Stimulated activated CD4-positive, alpha-beta T cell treated with anti-CD3 and anti-CD28 coated beads, Interleukin-4, amount 100 ng/mL, for 1 hour (primary cell): Measurements from ENCODE around the gene LRRC71.

Experiments used
- DNase-seq: peaks from one replicate; pipeline ENCODE4 v3.0.0-alpha.2; 2020

LRRC71 gene

DNA sequence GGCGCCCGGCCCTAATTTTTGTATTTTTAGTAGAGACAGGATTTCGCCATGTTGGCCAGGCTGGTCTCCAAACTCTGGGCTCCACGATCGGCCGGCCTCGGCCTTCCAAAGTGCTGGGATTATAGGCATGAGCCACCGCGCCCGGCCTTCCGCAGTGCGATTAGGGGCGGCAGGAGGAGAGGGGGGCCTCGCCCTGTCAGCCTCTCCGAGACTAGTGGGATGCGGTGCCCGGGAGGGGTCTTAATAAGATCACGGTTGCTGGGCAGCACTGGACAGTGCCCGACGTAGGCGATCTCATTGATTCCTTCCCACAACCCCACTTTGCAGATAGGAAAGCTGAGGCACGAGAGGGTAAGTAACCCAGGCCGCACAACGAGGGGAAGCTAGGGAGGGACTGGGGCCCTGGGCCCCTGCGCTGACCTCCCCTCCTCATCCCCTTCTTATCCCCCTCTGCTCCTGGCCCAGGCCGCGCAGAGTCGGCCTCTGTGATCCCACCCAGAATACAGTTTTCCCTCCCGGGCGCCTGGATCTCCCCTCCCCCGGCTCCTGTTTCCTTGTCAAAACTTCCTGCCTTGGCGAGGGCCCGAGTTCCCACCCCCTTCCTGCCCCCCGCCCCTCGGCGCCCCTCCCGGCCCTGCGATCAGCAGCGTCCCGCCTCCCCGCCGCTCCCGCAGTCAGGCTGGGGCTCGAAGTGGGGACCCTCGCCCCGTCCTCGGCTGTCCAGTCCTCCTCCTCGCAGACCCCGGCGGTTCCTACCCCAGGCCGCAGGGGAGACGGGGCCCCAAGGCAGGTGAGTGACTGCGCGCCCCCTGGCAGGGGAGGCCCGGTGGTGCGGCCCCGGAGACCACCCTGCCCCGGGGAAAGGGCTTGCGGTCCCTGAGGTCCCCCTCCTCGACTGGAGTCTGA lies 27.1 kb upstream of the LRRC71 start, which contains the start of gene PEAR1:
PEAR1 (plus strand) TSS at position 671 of the 906 bp plus-strand sequence. CDS start 10,209 bp downstream, outside the sequence.
- no peak for DNase-seq

GRCh38 chr1:156894001-156894400 lies 26.4 kb upstream of the LRRC71 start:
- no peak for DNase-seq

GRCh38 chr1:156894711-156895454 lies 25.5 kb upstream of the LRRC71 start:
- DNase-seq = no peak

DNA sequence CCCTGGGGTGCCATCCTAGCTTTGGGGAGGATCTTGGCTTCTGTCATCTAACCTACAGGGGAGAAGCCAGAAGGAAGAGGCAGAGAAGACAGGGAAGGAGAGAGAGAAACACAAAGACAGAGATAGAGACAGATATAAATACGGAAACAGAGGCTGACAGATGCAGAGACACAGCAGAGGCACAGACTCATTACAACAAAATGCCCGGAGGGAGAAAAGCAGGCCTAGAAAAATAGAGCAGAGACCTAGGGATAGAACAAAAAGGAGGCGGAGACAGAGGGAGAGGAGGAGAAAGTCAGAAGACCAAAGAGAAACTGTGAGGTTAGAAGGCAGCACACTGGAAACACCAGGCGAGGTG lies 25.0 kb upstream of the LRRC71 start:
- DNase-seq = no peak

GRCh38 chr1:156895927-156896326 lies 24.5 kb upstream of the LRRC71 start:
- DNase-seq = no peak

- no peak for DNase-seq
Measured at GRCh38 chr1:156896490-156897033, 23.9 kb upstream of the LRRC71 start.

DNA sequence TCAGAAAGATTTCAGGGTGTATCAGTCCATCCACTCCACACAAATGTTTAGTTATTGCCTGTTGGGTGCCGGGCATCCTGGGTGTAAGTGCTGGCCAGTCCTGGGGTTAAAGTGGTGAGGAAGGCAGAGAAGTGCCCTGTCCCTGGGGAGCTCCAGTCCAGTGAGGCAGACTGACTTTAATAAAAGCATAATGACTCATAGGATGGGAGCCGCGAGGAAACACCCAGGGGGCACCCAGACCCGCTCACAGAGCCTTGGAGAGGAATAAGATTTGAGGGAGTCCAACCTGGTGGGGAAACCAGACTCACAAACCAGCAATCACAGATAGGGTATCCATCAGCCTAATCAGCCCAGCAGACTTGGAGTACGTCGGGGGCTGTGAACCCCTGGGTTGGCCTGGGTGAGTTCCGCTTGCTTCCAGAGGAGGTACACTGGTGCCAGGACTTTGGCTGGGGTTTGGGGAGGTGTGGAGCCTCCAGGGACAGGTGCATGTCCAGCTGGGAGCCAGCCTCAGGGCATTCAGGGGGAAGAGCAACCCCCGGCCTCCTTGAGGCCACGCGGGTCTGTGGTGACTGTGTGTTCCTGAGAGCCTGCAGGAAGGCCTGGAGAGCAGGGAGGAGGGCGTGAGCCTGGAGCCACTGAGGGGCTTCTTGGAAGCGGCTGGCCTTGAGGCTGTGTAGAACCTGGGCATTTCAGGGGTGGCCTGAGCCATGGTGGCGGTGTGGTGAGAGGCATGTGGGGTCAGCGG lies 23.2 kb upstream of the LRRC71 start:
- DNase-seq = no peak

DNA sequence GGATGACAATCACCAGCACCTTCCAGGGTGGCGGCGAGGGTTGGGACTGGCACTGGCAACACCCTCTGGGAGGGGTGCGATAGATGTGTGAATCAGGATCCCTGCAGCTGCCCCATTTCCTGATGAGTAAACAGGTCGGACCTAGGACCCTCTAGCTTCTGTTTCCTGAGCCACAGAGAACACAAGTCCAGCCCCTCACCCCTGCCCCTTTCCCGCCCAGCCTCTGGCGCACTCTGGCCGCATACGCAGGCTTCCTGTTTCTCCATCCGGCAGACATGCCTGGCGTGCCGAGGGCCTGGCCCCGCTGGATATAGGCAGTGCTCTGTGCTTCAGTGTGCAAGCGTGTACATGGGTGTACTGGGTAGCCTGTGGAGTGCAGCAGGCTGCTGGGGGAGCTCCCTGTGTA lies 22.3 kb upstream of the LRRC71 start:
- no peak for DNase-seq

GRCh38 chr1:156898971-156899664 lies 21.3 kb upstream of the LRRC71 start:
- no peak for DNase-seq

- DNase-seq = no peak
Measured at GRCh38 chr1:156899956-156900718, 20.3 kb upstream of the LRRC71 start.

- no peak for DNase-seq
Measured at GRCh38 chr1:156900896-156901589, 19.4 kb upstream of the LRRC71 start.

DNA sequence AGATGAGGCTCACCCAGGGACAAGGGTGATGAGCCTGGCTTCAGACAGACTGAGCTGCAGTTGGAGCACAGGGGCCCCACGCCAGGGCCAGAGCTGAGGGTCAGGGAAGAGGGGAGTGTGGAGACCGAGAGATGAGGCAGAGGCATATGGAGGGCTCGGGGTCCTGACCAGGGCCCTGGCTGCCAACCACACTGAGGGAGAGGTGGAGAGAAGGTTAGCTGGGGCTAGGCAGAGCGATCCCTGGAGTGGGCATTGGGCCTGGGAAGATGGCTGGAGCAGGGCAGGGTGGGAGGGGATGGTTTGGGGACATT lies 18.9 kb upstream of the LRRC71 start:
- no peak for DNase-seq

GRCh38 chr1:156901966-156902915 lies 18.2 kb upstream of the LRRC71 start:
- DNase-seq = no peak

DNA sequence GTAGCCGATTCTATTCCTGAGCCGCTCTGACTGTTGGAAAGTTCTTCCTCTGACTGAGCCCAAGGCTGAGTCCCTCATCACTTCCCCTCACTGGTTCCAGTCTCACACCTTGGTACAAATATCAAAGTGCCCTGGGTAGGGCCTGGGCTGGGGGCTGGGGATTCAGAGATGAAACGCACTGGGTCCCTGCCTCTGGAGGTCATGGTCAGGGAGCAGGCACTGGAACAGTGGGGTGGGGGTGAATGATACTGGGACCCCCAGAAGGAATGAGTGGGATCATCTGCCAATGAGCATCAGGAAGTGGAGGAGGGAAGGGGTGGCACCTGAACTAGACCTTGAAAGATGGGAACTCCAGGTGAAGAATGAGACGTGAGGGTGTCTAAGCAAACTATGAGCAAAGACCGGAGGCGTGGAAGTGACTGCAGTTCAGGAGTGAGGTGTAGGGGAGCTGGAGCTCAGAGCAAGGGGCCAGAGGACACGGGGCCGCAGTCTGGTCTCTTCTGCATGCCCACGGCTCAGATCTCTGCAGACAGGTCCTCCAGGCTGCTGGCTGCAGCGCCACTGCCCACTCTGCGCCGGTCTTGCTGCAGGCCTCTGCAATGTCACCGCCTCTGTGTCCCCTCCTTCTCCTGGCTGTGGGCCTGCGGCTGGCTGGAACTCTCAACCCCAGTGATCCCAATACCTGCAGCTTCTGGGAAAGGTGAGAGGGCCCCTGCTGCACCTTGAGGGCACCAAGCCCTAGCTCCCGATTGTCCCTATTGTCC lies 16.9 kb upstream of the LRRC71 start:
- no peak for DNase-seq

DNA sequence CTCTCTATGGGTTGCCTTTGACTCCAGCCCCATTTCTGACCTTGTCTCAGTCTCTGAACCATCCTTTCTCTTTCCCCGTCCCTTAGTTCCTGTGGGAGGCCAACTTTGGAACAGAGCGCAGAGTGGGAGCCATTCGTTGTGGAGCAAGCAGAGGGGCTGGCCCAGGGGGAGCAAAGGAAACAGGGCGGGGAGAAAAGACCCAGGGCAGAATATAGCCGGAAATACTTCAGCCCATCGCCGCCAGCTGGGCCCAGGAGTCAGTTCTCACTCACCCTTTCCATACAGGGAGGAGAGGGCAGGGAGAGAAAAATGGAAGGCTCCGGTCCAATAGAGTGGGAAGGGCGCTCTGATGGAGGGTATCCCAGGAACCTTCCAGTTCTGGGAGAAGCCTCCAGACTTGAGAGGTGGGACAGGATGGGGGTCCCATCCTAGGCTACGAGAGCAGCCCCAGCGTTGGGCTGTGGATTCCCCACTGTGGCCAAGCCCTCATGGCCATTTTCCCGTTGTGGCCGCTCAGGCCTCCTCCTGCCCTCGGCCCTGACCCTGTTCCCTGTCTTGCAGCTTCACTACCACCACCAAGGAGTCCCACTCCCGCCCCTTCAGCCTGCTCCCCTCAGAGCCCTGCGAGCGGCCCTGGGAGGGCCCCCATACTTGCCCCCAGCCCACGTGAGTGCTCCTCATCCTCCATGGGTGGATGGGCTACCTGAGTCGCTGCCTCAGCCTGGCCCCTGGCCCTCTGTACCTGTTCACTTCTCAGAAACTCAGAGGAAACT lies 16.1 kb upstream of the LRRC71 start:
- no peak for DNase-seq

DNA sequence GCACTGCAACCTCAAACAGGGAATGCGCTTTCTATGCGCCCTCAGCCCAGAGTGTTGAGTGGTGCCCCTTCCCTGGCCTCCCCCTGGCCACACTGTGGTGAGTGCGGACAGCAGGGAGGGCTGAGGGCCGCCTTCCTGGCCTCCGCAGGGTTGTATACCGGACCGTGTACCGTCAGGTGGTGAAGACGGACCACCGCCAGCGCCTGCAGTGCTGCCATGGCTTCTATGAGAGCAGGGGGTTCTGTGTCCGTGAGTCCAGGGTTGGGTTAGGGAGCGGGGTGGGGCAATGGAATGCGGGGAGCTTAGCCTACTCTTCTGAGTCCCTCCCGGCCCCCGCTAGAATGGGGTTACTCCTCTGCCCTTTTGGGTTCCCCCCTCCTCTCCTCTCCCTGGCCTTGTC lies 15.3 kb upstream of the LRRC71 start:
- DNase-seq = no peak

DNA sequence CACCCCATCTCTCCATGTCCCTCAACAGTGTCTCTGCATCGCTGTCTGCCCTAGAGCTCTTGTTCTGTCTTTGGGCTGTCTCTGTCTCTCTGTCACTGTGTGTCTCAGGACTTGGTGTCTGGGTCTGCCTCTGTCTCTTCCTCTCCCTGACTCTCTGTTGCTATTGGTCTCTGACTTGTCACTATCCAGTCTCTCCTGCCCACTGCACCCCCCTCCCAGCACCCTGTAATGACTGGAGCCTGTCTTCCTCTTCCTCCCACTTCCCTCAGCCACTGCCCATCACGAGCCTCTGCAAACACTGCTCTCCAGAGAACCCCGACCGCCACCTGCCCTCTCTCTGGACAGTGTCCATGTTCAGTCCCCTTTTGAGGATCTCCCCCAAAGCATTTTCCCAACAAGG lies 14.8 kb upstream of the LRRC71 start:
- no peak for DNase-seq

- DNase-seq = no peak
Measured at GRCh38 chr1:156906206-156906906, 14.1 kb upstream of the LRRC71 start.
